Stimulated activated CD8-positive, alpha-beta memory T cell treated with anti-CD3 and anti-CD28 coated beads, Interleukin-12 subunit alpha, Interleukin-12 subunit beta, amount 100 ng/mL, for 1 hour (primary cell): ENCODE measurements around the gene NHSL2.
"Not testable (repeated sequence)": the region's sequence is repeated elsewhere in the genome, so short reads cannot be mapped to it uniquely, and the experiment has no call there.

Experiments used
- DNase-seq: peaks from one replicate; pipeline ENCODE4 v3.0.0-alpha.2; 2020; ENCODE audit warnings: low read depth

Gene NHSL2

GRCh38 chrX:71910643-71910985 is at the start of gene NHSL2:
Gene NHSL2, plus strand, starts transcription at chrX:71910845.
- no peak for DNase-seq

GRCh38 chrX:71867680-71868079 is 43.0 kb upstream of the NHSL2 start:
- no peak for DNase-seq

GRCh38 chrX:71869566-71869965 is 41.1 kb upstream of the NHSL2 start:
- not testable (repeated sequence) for DNase-seq

GRCh38 chrX:71870208-71871098 is 40.2 kb upstream of the NHSL2 start:
- no peak for DNase-seq

DNA sequence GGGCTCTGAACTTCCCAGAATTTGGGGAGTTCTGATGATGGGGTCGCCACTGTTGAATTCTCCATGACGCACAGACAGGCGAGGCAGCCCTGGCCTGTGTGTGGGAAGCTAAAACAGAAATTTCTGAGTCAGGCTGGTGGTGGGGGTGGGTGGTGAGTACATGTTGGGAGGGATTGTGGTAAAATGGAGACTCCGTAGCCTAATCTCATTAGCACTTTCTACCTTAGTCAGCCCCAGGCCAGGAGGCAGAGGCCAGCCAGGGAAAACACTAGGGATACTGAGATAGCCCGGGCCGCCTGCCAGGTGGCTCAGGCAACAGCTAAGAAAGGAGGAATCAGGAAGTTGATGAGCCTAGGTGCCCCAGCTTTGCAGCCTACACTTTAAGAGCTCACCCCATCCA is 39.3 kb upstream of the NHSL2 start:
- DNase-seq: no peak

- DNase-seq: no peak
Measured at GRCh38 chrX:71872542-71873458, 37.8 kb upstream of the NHSL2 start.

DNA sequence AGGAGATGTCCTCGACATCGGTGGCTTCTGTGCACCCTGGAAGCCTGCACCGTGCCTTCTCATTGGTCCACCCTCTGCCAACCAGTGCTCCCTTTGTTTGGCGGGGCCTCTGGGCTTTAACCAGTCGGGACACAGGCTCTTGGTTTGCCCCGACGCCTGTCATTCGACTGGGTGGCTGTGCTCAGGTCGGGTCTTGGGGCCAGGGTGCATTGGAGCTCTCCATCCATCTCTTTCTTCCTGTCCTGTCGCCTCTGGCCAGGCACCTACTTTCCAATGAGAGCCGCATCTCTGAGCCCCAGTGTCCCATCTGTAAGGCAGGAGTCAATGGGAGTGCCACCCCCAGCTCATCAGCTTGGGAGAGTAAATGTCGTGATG is 37.2 kb upstream of the NHSL2 start:
- DNase-seq: no peak

DNA sequence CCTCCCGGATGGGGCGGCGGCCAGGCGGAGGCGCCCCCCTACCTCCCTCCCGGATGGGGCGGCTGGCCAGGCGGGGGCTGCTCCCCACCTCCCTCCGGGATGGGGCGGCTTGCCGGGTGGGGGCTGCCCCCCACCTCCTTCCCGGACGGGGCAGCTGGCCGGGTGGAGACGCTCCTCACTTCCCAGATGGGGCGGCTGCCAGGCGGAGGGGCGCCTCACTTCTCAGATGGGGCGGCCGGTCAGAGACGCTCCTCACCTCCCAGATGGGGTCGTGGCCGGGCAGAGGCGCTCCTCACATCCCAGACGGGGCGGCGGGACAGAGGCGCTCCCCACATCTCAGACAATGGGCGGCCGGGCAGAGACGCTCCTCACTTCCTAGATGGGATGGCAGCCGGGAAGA is 33.8 kb upstream of the NHSL2 start:
- DNase-seq: not testable (repeated sequence)

DNA sequence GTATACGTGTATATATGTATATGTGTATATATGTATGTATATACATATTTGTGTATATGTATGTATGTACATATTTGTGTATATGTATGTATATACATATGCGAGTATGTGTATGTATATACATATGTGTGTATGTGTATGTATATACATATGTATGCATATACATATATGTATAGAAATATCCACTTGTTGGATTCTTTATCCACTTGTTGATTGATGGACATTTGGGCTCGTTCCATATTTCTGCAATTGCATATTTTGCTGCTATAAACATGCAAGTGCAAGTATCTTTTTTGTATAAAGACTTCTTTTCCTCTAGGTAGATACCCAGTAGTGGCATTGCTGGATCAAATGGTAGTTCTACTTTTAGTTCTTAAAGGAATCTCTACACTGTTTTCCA is 25.5 kb upstream of the NHSL2 start:
- DNase-seq: no peak

- no peak for DNase-seq
Measured at GRCh38 chrX:71895607-71896006, 15.0 kb upstream of the NHSL2 start.

- DNase-seq: no peak
Measured at GRCh38 chrX:71906144-71906543, 4.5 kb upstream of the NHSL2 start.

GRCh38 chrX:71908387-71908786 is 2.3 kb upstream of the NHSL2 start:
- no peak for DNase-seq

DNA sequence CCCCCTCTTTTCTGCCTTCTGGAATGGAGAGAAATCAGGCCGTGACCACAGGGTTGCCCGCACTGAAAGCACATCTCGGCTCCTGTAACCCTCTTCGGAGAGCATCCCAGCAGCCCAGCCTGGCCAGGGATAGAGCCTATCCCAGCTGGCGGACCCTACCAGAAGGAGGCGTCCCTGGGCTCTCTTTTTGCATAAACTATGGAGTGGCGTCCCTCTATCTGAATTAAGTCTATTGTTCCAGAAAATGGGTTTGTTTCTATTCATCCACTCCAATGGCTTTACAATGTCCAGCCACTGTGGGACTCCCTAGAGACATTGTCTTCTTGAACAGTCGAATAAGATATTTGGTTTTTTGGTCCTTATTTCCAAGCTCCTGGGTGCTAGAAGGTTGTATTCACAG is 689 bp upstream of the NHSL2 start:
- no peak for DNase-seq

DNA sequence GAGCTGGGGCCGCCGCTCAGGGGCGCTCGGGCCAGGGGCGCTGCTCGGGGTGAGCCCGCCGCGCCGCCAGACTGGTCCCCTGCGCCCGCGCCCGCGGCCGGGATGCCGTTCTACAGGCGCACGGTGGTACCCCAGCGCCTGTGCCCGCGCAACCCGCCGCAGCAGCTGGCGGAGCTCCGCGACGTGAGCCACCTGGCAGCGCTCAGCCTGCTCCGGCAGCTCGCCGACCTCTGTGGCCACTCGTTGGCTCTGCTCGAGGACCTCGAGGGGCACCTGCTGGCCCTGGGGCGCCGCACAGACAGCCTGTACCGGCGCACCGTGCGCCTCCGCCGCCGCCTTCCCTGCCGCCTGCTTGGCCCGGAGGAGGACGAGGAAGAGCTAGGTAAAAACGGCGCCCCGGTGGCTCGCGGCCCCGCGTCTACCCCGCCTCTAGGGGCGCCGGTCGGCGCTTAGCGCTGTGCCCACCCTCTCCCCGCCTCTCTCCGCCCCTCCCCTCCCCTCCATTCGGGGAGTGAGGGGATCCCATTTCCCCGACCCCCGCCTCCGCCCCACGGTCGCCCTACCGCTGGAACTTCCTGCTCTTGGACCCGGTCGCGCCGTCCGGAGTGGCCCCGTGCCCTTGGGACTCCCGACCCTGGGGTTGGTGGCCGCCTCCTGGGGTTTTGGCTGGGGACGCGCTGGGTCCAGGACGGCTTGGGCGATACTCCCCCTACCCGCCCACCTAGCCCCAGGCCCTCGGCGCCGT is 513 bp downstream of the NHSL2 start:
- DNase-seq: no peak

- no peak for DNase-seq
Measured at GRCh38 chrX:71911731-71912050, 1.0 kb downstream of the NHSL2 start.

- DNase-seq: no peak
Measured at GRCh38 chrX:71912156-71912555, 1.5 kb downstream of the NHSL2 start.

DNA sequence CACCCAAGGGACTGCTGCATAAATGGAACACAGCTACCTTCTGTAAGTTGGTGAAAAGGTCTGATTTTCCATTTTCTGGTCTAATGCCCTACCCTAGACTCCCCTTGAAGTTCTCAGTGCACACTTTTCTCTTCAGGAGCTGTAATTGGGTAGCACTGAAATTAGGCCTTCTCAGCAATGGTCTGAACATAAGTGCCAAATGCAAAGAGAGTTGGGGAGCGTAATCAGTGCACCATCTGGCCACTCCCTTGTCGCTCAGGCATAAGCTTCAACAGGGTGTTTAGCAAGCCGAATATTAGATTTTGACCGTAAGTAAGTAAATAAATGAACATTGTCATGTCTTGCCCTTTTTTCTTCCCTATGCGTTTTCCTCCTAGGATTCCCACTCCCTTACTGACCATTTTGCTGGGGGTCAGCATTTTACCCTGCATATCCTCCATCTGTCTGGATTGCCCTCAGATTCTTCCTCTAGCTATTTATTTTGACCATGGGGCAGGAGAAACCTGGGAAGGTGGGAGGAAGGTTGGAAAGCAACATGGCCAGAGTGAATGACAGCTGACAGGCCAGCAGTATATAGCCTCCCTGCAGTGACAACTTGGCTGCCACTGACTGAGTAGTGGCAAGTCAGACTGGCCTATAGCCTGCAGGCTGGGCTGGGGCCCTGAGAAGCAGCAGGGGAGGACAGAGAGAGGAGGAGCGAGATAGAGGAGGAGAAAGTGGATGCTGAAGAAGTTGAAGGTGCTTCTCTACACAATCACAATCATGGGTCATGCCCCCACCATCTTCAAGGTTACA is 2.7 kb downstream of the NHSL2 start:
- no peak for DNase-seq

GRCh38 chrX:71917621-71918343 is 7.1 kb downstream of the NHSL2 start:
- DNase-seq: no peak

DNA sequence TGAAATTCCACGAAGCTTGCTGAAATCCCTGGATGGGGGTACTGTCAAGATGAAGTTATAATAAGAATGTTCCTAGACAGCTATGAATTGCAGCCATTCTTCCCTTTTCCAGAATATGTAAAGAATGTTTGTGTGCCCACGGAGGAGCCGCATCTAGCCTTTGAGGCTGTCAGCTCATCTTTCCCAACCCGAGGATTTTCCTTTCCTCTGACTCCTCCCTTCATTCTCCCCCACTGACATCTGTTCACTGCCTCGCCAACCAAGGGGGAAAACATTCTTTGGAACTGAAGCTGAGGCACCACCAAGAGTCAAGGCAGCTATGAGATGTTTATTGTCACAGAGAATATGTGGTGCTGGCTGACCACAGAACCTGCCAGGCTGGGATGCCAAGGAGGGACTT is 8.8 kb downstream of the NHSL2 start:
- no peak for DNase-seq

GRCh38 chrX:71919886-71920285 is 9.2 kb downstream of the NHSL2 start:
- no peak for DNase-seq

GRCh38 chrX:71922686-71923085 is 12.0 kb downstream of the NHSL2 start:
- DNase-seq: no peak
